Measurements from ENCODE around the gene CDK6. TPM values are rescaled to one million over a fixed set of nuclear protein-coding genes. Genes with fewer than 3 reads are reported as not detected.
A peak's percentile ranks its signal among the peaks of the same experiment; 100 is the strongest.

The CDK6 gene
- total and polyA plus RNA-seq, 10 of the 15 experiments (the other 5 are each of a cell fraction or from before 2014, with no cell fraction given), result 8.0 to 118 (median 45.8) TPM

GRCh38 chr7:92809760-92810573, 26.4 kb downstream of the CDK6 start (continued):
- TF ChIP-seq EP300 (IDR thresholded peaks at IDR 0.05; ENCODE audit: borderline replicate concordance in 1 of 2, control insufficient read depth in 1 of 2, low read depth in 2 of 2, low read length in 2 of 2) (peak; percentile 89 to 96; a peak in 3 of 4 replicates), ATF7 (IDR thresholded peaks at IDR 0.05; ENCODE audit: low read depth) (peak; percentile 92), DPF2 (IDR thresholded peaks at IDR 0.05) (peak; percentile 82), RFX5 (IDR thresholded peaks at IDR 0.05; ENCODE audit: low read depth, low read length) (no peak), ZNF24 (IDR thresholded peaks at IDR 0.05) (peak; percentile 50; the same call in 1 of the 2 replicates), HDGF (IDR thresholded peaks at IDR 0.05) (0 out of 2 replicates have a peak, but pooled peaks have one; percentile 46), SMARCA5 (IDR thresholded peaks at IDR 0.05) (no peak), NRF1 (conservative IDR thresholded peaks at IDR 0.05; ENCODE audit: low read depth, low read length) (no peak), FOS (IDR thresholded peaks at IDR 0.05; ENCODE audit: borderline replicate concordance, extremely low read depth, insufficient read length) (no peak), NFYA (IDR thresholded peaks at IDR 0.05; ENCODE audit: borderline replicate concordance, low read depth, low read length) (no peak), ATF2 (IDR thresholded peaks at IDR 0.05; ENCODE audit: low read length) (peak; percentile 93), EED (IDR thresholded peaks at IDR 0.05; ENCODE audit: low read depth) (peak; percentile 86), POU2F2 (IDR thresholded peaks at IDR 0.05; ENCODE audit: borderline replicate concordance, low read depth, low read length) (peak; percentile 81; the same call in 2 of the 3 replicates), SP1 (IDR thresholded peaks at IDR 0.05; ENCODE audit: low read depth, low read length) (peak; percentile 52), RAD51 (IDR thresholded peaks at IDR 0.05) (no peak), SIN3A (IDR thresholded peaks at IDR 0.05; ENCODE audit: low read depth, low read length) (no peak), SUPT20H (IDR thresholded peaks at IDR 0.05; ENCODE audit: borderline replicate concordance, control insufficient read depth, low read depth, low read length) (no peak), SREBF1 (IDR thresholded peaks at IDR 0.05; ENCODE audit: low read length) (no peak), SPI1 (IDR thresholded peaks at IDR 0.05; ENCODE audit: borderline replicate concordance, insufficient read depth, low read depth, low read length) (peak; percentile 87), MTA3 (IDR thresholded peaks at IDR 0.05; ENCODE audit: borderline replicate concordance, low read length) (no peak), SIX5 (IDR thresholded peaks at IDR 0.05; ENCODE audit: low read depth, low read length, severe bottlenecking) (no peak), RELA (IDR thresholded peaks at IDR 0.05; ENCODE audit: borderline replicate concordance, partially characterized antibody) (no peak), KAT2A (conservative IDR thresholded peaks at IDR 0.05; ENCODE audit: control insufficient read depth, low read depth, low read length) (no peak), YBX1 (IDR thresholded peaks at IDR 0.05) (no peak), SMC3 (IDR thresholded peaks at IDR 0.05; ENCODE audit: borderline replicate concordance, low read length) (no peak), IRF4 (IDR thresholded peaks at IDR 0.05; ENCODE audit: low read depth, low read length) (peak; percentile 93), YY1 (IDR thresholded peaks at IDR 0.05; ENCODE audit: low read depth, low read length) (no peak), POLR2AphosphoS5 (IDR thresholded peaks at IDR 0.05; ENCODE audit: low read length) (peak; percentile 68; the same call in 1 of the 2 replicates), POLR2AphosphoS2 (IDR thresholded peaks at IDR 0.05; ENCODE audit: low read depth, low read length) (no peak), ESRRA (IDR thresholded peaks at IDR 0.05; ENCODE audit: low read length) (peak; percentile 93), HDAC2 (IDR thresholded peaks at IDR 0.05) (no peak), POLR2A (IDR thresholded peaks at IDR 0.05; ENCODE audit: low read depth, low read length) (peak; percentile 54; the same call in 1 of the 2 replicates), BHLHE40 (IDR thresholded peaks at IDR 0.05; ENCODE audit: borderline replicate concordance in 1 of 2, low read depth in 2 of 2, low read length in 1 of 2) (peak in 1 of 2 experiments; percentile 49; a peak in 3 of 4 replicates)

Data from GM12878 (cell line).